Measurements from ENCODE around the gene POU2AF1. TPM values are rescaled to one million over a fixed set of nuclear protein-coding genes. Genes with fewer than 3 reads are reported as not detected.

The POU2AF1 gene
- total and polyA plus RNA-seq, 2 of the 8 experiments (the other 6 are each of a cell fraction or from before 2014, with no cell fraction given), result not detected

DNA sequence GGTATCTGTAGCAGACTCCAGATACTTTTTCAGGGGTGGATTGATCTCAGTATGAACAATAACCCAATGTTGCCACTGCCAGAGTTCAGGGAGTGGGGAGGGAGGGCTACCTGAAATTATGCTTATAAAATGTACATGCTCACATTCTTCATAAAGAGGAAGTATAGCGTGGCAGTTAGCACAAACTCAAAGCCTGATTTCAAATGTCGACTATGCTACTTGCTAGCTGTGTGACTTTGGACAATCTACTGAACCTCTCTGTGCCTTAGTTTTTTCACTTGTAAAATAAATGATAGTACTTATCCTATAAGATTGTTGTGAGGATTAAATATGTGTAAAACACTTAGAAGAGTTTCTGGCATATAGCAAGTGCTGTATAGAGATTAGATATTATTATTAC, 26.5 kb upstream of the POU2AF1 start (continued):
- TF ChIP-seq, protein P1, sequence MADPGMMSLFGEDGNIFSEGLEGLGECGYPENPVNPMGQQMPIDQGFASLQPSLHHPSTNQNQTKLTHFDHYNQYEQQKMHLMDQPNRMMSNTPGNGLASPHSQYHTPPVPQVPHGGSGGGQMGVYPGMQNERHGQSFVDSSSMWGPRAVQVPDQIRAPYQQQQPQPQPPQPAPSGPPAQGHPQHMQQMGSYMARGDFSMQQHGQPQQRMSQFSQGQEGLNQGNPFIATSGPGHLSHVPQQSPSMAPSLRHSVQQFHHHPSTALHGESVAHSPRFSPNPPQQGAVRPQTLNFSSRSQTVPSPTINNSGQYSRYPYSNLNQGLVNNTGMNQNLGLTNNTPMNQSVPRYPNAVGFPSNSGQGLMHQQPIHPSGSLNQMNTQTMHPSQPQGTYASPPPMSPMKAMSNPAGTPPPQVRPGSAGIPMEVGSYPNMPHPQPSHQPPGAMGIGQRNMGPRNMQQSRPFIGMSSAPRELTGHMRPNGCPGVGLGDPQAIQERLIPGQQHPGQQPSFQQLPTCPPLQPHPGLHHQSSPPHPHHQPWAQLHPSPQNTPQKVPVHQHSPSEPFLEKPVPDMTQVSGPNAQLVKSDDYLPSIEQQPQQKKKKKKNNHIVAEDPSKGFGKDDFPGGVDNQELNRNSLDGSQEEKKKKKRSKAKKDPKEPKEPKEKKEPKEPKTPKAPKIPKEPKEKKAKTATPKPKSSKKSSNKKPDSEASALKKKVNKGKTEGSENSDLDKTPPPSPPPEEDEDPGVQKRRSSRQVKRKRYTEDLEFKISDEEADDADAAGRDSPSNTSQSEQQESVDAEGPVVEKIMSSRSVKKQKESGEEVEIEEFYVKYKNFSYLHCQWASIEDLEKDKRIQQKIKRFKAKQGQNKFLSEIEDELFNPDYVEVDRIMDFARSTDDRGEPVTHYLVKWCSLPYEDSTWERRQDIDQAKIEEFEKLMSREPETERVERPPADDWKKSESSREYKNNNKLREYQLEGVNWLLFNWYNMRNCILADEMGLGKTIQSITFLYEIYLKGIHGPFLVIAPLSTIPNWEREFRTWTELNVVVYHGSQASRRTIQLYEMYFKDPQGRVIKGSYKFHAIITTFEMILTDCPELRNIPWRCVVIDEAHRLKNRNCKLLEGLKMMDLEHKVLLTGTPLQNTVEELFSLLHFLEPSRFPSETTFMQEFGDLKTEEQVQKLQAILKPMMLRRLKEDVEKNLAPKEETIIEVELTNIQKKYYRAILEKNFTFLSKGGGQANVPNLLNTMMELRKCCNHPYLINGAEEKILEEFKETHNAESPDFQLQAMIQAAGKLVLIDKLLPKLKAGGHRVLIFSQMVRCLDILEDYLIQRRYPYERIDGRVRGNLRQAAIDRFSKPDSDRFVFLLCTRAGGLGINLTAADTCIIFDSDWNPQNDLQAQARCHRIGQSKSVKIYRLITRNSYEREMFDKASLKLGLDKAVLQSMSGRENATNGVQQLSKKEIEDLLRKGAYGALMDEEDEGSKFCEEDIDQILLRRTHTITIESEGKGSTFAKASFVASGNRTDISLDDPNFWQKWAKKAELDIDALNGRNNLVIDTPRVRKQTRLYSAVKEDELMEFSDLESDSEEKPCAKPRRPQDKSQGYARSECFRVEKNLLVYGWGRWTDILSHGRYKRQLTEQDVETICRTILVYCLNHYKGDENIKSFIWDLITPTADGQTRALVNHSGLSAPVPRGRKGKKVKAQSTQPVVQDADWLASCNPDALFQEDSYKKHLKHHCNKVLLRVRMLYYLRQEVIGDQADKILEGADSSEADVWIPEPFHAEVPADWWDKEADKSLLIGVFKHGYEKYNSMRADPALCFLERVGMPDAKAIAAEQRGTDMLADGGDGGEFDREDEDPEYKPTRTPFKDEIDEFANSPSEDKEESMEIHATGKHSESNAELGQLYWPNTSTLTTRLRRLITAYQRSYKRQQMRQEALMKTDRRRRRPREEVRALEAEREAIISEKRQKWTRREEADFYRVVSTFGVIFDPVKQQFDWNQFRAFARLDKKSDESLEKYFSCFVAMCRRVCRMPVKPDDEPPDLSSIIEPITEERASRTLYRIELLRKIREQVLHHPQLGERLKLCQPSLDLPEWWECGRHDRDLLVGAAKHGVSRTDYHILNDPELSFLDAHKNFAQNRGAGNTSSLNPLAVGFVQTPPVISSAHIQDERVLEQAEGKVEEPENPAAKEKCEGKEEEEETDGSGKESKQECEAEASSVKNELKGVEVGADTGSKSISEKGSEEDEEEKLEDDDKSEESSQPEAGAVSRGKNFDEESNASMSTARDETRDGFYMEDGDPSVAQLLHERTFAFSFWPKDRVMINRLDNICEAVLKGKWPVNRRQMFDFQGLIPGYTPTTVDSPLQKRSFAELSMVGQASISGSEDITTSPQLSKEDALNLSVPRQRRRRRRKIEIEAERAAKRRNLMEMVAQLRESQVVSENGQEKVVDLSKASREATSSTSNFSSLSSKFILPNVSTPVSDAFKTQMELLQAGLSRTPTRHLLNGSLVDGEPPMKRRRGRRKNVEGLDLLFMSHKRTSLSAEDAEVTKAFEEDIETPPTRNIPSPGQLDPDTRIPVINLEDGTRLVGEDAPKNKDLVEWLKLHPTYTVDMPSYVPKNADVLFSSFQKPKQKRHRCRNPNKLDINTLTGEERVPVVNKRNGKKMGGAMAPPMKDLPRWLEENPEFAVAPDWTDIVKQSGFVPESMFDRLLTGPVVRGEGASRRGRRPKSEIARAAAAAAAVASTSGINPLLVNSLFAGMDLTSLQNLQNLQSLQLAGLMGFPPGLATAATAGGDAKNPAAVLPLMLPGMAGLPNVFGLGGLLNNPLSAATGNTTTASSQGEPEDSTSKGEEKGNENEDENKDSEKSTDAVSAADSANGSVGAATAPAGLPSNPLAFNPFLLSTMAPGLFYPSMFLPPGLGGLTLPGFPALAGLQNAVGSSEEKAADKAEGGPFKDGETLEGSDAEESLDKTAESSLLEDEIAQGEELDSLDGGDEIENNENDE (IDR thresholded peaks at IDR 0.05; ENCODE audit: insufficient replicate concordance, low read length), result no peak
- TF ChIP-seq, protein P2, sequence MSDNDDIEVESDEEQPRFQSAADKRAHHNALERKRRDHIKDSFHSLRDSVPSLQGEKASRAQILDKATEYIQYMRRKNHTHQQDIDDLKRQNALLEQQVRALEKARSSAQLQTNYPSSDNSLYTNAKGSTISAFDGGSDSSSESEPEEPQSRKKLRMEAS (IDR thresholded peaks at IDR 0.05), result no peak
- TF ChIP-seq KDM4A (IDR thresholded peaks at IDR 0.05; ENCODE audit: low read depth, low read length, severe bottlenecking), result no peak
- TF ChIP-seq JUN (IDR thresholded peaks at IDR 0.05; ENCODE audit: low read depth, low read length), result no peak
- no peak for TF ChIP-seq GTF2F1 (IDR thresholded peaks at IDR 0.05; ENCODE audit: borderline replicate concordance, low read depth, low read length)
- no peak for TF ChIP-seq SP2 (IDR thresholded peaks at IDR 0.05; ENCODE audit: low read length)
- no peak for TF ChIP-seq SP4 (IDR thresholded peaks at IDR 0.05; ENCODE audit: low read length)
- TF ChIP-seq KDM5A (IDR thresholded peaks at IDR 0.05; ENCODE audit: low read length), result no peak
- TF ChIP-seq SUZ12 (IDR thresholded peaks at IDR 0.05; ENCODE audit: low read length), result no peak
- TF ChIP-seq HDAC6 (IDR thresholded peaks at IDR 0.05; ENCODE audit: low read depth, low read length), result no peak
- no peak for TF ChIP-seq SIRT6 (IDR thresholded peaks at IDR 0.05; ENCODE audit: low read length)
- TF ChIP-seq SAP30 (IDR thresholded peaks at IDR 0.05; ENCODE audit: insufficient read depth, insufficient replicate concordance, low read length), result no peak
- TF ChIP-seq POLR2A (IDR thresholded peaks at IDR 0.05; ENCODE audit: control extremely low read depth in 1 of 2, low read depth in 2 of 2, low read length in 2 of 2), result no peak

Measured in H1 (cell line).